Pancreas (tissue), 10 donors: Measurements from ENCODE around the gene FKBP5. TPM values are rescaled to one million over a fixed set of nuclear protein-coding genes. Genes with fewer than 3 reads are reported as not detected.
A peak's percentile ranks its signal among the peaks of the same experiment; 100 is the strongest.

Source experiments
- ATAC-seq, 4 donors: fragments of 200-7000 bp; cut with Tn5 transposase; one replicate each; pipeline versions ENCODE4 v1.8.0 to v1.9.1; 2020; ENCODE audit warnings: mild to moderate bottlenecking in 4 of 4, moderate library complexity in 4 of 4
- DNase-seq, 6 donors: peaks; one replicate each; pipeline ENCODE4 v3.0.0-alpha.2; 2020
- FAIRE-seq: peaks from 2 replicates; lab custom pipeline; 2012; peaks lifted over from hg19 to GRCh38; lab: Jason Lieb, UNC
- H3K27ac ChIP-seq, 4 donors: fragments of 200-600 bp; sonication (generic); 1 replicate in 3 of 4; 2 replicates in 1 of 4; pipeline versions ENCODE4 v1.5.0 to v1.8.0; 2020
- H3K27me3 ChIP-seq, 4 donors: fragments of 200-600 bp; one replicate each; pipeline ENCODE4 v1.8.0; 2021
- H3K36me3 ChIP-seq, 3 donors: fragments of 200-600 bp; sonication (generic) in 1 of 3; one replicate each; pipeline versions ENCODE4 v1.5.0 to v1.8.0; 2020 to 2021
- H3K4me1 ChIP-seq, 3 donors: fragments of 200-600 bp; one replicate each; pipeline ENCODE4 v1.8.0; 2021
- H3K4me3 ChIP-seq, 4 donors: fragments of 200-600 bp; sonication (generic) in 2 of 4; one replicate each; pipeline versions ENCODE4 v1.5.0 to v1.8.0; 2020 to 2021
- H3K9me3 ChIP-seq, 4 donors: fragments of 200-600 bp; one replicate each; pipeline ENCODE4 v1.8.0; 2021
- CTCF ChIP-seq, 4 donors: fragments of 200-600 bp; sonication (generic) in 3 of 4; IDR thresholded peaks; one replicate each; pipeline versions ENCODE4 v1.5.0 to v1.8.0; 2021; ENCODE audit warnings: antibody characterized with exemption in 4 of 4
- WGBS, 2 donors: extraction: QIAGEN DNeasy Blood & Tissue Kit; methylation state at CpG; one replicate each; pipeline ENCODE4 v1.1.7; 2013; 5-methylcytosine and 5-hydroxymethylcytosine counted together
- intact Hi-C, 3 donors: fragments of 100-400 bp; cut with DNase I; formaldehyde crosslinking; loops; one replicate each; pipeline versions ENCODE4 v1.11.1 to v1.14.2; 2022
- polyA plus RNA-seq, 2 donors: library from polyadenylated mRNA; stranded (reverse); fragments of 200-250 nt; gene quantifications; one replicate each; pipeline ENCODE4 v1.2.3, GENCODE V29; 2013
- total RNA-seq, 6 donors: library from RNA; stranded (reverse); fragmentation: NEBNext Ultra II Directional in 4 of 6; extraction: Animal tissue kit (Norgen Biotek cat#: 25700) in 4 of 6; gene quantifications; one replicate each; pipeline versions ENCODE4 v1.2.1 to v1.2.4, GENCODE V29; 2021 to 2023
- donor health status: healthy with polysubstance abuse.
- donor health status: DM: no; HTN: no; CAD: no; lungs with moderate emphysema.
- donor health status: DM: no; HTN: no; CAD: no.
- donor health status: control.
- donor health status: control.
- donor health status: Bipolar disorder and iron deficiency.
- donor health status: DM: yes; HTN: yes; CAD: no.
- donor health status: DM: no; HTN: no; CAD: no.
- donor health status: DM: no; HTN: no; CAD: no.
- donor health status: DM: yes; HTN: yes; CAD: no.

The FKBP5 gene
- total and polyA plus RNA-seq, 8 donors, result 13.0 to 78.4 (median 50.3) TPM

DNA sequence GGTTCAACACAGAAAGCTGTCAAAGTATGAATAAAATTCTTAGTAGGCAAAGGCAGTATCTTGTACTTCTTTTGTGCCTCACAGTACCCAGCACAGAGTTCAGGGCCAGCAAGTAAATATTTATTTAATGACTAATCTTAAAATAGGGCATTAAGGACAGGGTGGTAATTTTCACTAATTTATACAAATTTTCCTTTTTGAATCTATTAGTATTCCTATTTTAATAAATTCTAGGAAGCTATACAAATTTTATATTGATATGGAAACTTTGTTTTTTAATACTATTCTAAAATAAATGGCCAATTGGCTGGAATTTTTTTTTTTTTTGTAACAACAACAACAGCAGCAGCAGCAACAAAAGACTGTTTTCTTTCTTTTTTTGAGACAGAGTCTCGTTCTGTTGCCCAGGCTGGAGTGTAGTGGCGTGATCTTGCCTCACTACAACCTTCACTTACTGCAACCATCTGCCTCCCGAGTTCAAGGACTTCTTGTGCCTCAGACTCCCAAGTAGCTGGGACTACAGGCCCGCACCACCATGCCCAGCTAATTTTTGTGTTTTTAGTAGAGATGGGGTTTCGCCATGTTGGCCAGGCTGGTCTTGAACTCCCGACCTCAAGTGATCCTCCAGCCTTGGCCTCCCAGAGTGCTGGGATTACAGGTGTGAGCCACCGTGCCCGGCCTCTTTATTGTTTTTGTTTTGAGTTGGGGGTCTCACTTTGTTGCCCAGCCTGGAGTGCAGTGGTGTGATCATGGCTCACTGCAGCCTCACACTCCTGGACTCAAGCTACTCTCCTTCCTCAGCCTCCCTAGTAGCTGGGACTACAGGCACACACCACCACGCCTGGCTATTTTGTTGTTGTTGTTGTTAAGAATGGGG, 85.2 kb downstream of the FKBP5 start:
- intact Hi-C loops, result no loop called here
- Histone ChIP-seq H3K27ac (peak overlapping the region; percentile 40 to 71 (median 56)), H3K27me3 (no peaks in the 10 kb centered on the region), H3K9me3 (no peaks in the 10 kb centered on the region), H3K36me3 (no peaks in the 10 kb centered on the region), H3K4me1 (peaks cover 35 to 37% (median 37%) of the 10 kb centered on the region in 3 donors), H3K4me3 (no peak overlapping the region)
- TF ChIP-seq CTCF (IDR thresholded peaks at IDR 0.05), result no peak
- FAIRE-seq (no peak), DNase-seq (no peak), ATAC-seq (peak; percentile 79 to 87 (median 81))
- 80 to 87% methylated on average over 9 of the region's 9 CpGs for WGBS, 2 donors

DNA sequence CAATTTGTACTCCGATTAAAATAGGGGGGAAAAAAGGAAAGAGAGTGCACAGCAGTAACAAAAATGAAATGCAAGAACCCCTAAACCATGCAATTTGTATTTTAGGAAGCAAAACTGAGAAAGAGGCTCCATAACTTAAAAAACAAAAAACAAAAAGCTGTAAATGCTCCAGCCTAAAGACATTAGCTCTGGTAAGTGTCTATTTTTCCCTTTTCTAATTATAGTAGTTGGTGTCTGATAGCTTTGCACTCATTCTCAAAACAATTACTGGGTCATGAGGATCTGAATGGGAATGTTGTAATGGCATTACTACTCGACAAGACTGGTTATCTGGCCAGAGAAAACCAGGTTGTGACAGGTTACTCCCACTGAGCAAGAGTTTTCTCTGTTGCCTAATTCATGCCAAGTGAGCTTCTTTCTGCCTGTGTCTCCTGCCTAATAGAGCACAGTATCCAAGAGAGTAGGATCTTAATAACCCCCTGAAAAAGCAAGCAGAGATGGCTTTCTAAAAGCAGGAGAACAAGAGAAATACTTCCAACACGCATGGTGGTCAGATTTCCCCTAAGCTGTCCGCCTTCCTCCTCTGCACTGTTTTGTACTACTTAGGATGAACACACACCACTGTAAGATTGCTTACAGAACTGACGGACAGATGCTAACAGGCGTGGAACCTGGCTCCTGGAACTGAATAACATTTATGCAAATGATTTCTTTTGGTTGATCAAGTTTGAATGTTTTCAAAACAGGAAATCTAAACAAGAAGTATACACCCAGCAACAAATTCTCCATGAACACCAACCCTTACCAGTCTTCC, 86.4 kb downstream of the FKBP5 start:
- 57 to 63% methylated on average over 6 of the region's 6 CpGs for WGBS, 2 donors
- no peak for FAIRE-seq
- intact Hi-C loops, result no loop called here
- TF ChIP-seq CTCF (IDR thresholded peaks at IDR 0.05), result no peak
- peak; percentile 21 to 64 (median 48) for ATAC-seq
- no peak overlapping the region for H3K4me3 ChIP-seq
- H3K9me3 ChIP-seq, result no peaks in the 10 kb centered on the region
- no peak for DNase-seq
- peaks cover 35 to 37% (median 37%) of the 10 kb centered on the region in 3 donors for H3K4me1 ChIP-seq
- no peaks in the 10 kb centered on the region for H3K36me3 ChIP-seq
- H3K27ac ChIP-seq, result peak overlapping the region; percentile 28 to 71 (median 56)
- no peaks in the 10 kb centered on the region for H3K27me3 ChIP-seq

DNA sequence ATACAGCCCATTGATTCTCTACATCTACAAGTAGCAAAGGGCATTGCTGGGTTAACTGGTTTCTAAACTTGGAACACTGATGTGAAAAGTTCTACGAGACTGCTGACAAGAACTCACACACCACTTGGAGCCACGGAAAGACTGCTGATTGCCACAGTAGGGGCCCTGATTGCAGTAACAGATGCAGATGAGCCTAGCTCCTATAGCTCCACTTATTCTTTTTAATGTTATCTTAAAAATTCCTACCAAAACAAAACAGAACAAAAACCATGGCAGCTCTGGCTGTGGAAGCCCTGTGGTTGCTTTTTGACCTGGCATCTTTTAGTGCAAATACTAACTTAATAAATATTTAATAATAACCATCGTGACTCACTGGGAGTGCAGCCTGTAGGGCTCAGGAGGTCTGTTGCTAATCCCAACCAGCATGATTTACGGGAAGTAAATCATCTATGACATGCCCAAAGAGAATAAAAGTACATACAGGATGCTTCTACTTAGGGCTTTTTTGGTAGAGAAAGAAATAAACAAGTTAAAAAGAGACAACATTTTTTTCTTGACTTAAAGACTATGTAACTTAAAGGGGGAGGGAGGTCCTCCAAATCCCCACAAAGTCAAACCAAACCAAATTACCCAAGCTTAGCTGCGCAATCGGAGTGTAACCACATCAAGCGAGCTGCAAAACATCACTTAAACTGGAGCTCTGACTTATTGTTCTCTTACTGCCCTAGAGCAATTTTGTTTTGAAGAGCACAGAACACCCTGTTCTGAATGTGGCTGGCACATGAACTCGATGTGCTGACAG, 87.2 kb downstream of the FKBP5 start:
- 32 to 35% methylated on average over 8 of the region's 8 CpGs for WGBS, 2 donors
- no peak overlapping the region for H3K4me3 ChIP-seq
- FAIRE-seq, result no peak
- no peak for DNase-seq
- peaks cover 0 to 7% (median 0%) of the 10 kb centered on the region in 3 donors for H3K36me3 ChIP-seq
- TF ChIP-seq CTCF (IDR thresholded peaks at IDR 0.05), result no peak
- peak; percentile 41 to 75 (median 62) for ATAC-seq
- H3K9me3 ChIP-seq, result no peaks in the 10 kb centered on the region
- H3K27me3 ChIP-seq, result no peaks in the 10 kb centered on the region
- intact Hi-C loops, result no loop called here
- peak overlapping the region; percentile 28 to 71 (median 56) for H3K27ac ChIP-seq
- H3K4me1 ChIP-seq, result peaks cover 35 to 40% (median 37%) of the 10 kb centered on the region in 3 donors

DNA sequence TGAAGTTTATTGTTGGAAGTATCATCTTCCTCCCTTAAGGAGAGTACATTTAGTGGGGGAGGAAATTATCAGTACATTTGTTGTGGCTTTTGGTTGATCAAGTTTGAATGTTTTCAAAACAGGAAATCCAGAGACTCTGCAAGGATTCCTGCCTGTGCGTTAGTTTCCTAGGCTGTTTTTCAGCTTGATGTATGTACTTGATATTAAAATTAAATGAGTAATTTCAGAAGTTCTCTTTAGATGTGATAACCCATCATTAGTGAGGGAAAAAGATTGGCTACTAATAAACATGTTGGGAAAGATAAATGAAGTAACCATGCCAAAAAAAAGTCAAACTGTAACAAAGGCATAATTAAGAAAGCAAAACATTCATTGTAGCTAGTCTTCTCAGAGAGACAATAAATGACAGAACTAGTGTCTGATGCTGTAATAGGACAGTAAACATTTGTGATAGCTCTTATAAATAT, 88.0 kb downstream of the FKBP5 start:
- no peak for ATAC-seq
- H3K27ac ChIP-seq, result peak overlapping the region in 2 of 4 donors; percentile 71
- H3K4me3 ChIP-seq, result no peak overlapping the region
- no peaks in the 10 kb centered on the region for H3K27me3 ChIP-seq
- no peak for TF ChIP-seq CTCF (IDR thresholded peaks at IDR 0.05)
- H3K36me3 ChIP-seq, result peaks cover 0 to 15% (median 4%) of the 10 kb centered on the region in 3 donors
- 56 to 62% methylated on average over 1 of the region's 1 CpG for WGBS, 2 donors
- no peaks in the 10 kb centered on the region for H3K9me3 ChIP-seq
- no peak for DNase-seq
- intact Hi-C loops, result no loop called here
- no peak for FAIRE-seq
- peaks cover 35 to 42% (median 37%) of the 10 kb centered on the region in 3 donors for H3K4me1 ChIP-seq
